ENCODE results near the gene NFILZ.
"Not testable (repeated sequence)": the region's sequence is repeated elsewhere in the genome, so short reads cannot be mapped to it uniquely, and the experiment has no call there.

Gene NFILZ

GRCh38 chr19:8611391-8611876 lies 19.0 kb upstream of the NFILZ start:
- DNase-seq (ENCODE audit: low read depth in 3 of 3): no peak

- no peak for DNase-seq (ENCODE audit: low read depth in 3 of 3)
Measured at GRCh38 chr19:8611877-8612806, 18.3 kb upstream of the NFILZ start.

- no peak for DNase-seq (ENCODE audit: low read depth in 3 of 3)
Measured at GRCh38 chr19:8612807-8613171, 17.6 kb upstream of the NFILZ start.

GRCh38 chr19:8614455-8614854 lies 16.0 kb upstream of the NFILZ start:
- no peak for DNase-seq (ENCODE audit: low read depth in 3 of 3)

GRCh38 chr19:8615024-8615423 lies 15.4 kb upstream of the NFILZ start:
- DNase-seq (ENCODE audit: low read depth in 3 of 3): no peak

GRCh38 chr19:8615813-8616596 lies 14.4 kb upstream of the NFILZ start:
- peak in 1 of 3 experiments; percentile 10 for DNase-seq (ENCODE audit: low read depth in 3 of 3)

GRCh38 chr19:8616861-8617260 lies 13.6 kb upstream of the NFILZ start:
- no peak for DNase-seq (ENCODE audit: low read depth in 3 of 3)

GRCh38 chr19:8617325-8617724 lies 13.1 kb upstream of the NFILZ start:
- not testable (repeated sequence) for DNase-seq (ENCODE audit: low read depth in 3 of 3)

GRCh38 chr19:8617984-8618383 lies 12.4 kb upstream of the NFILZ start:
- DNase-seq (ENCODE audit: low read depth in 3 of 3): no peak

GRCh38 chr19:8618751-8619150 lies 11.7 kb upstream of the NFILZ start:
- no peak for DNase-seq (ENCODE audit: low read depth in 3 of 3)

GRCh38 chr19:8622886-8623285 lies 7.5 kb upstream of the NFILZ start:
- DNase-seq (ENCODE audit: low read depth in 3 of 3): not testable (repeated sequence)

GRCh38 chr19:8626842-8627241 lies 3.6 kb upstream of the NFILZ start:
- DNase-seq (ENCODE audit: low read depth in 3 of 3): no peak

GRCh38 chr19:8629184-8629583 lies 1.2 kb upstream of the NFILZ start:
- DNase-seq (ENCODE audit: low read depth in 3 of 3): no peak

GRCh38 chr19:8630796-8631424 lies 477 bp downstream of the NFILZ start:
- DNase-seq (ENCODE audit: low read depth in 3 of 3): no peak

- no peak for DNase-seq (ENCODE audit: low read depth in 3 of 3)
Measured at GRCh38 chr19:8631425-8631819, 989 bp downstream of the NFILZ start.

- DNase-seq (ENCODE audit: low read depth in 3 of 3): no peak
Measured at GRCh38 chr19:8635422-8635821, 5.0 kb downstream of the NFILZ start.

- DNase-seq (ENCODE audit: low read depth in 3 of 3): not testable (repeated sequence)
Measured at GRCh38 chr19:8637070-8637469, 6.6 kb downstream of the NFILZ start.

- DNase-seq (ENCODE audit: low read depth in 3 of 3): no peak
Measured at GRCh38 chr19:8638078-8638619, 7.7 kb downstream of the NFILZ start.

- DNase-seq (ENCODE audit: low read depth in 3 of 3): no peak
Measured at GRCh38 chr19:8639821-8640401, 9.5 kb downstream of the NFILZ start.

- DNase-seq (ENCODE audit: low read depth in 3 of 3): no peak
Measured at GRCh38 chr19:8640402-8641004, 10.1 kb downstream of the NFILZ start.

Measured in stimulated activated CD4-positive, alpha-beta T cell treated with anti-CD3 and anti-CD28 coated beads, TNF-alpha, amount 100 ng/mL, for 4 hours (primary cell).